Measurements from ENCODE around the gene CCNJL. TPM values are rescaled to one million over a fixed set of nuclear protein-coding genes. Genes with fewer than 3 reads are reported as not detected.

CCNJL gene
- polyA plus RNA-seq, 2 of the 4 experiments (the other 2 are of a cell fraction) = 7.4 to 16.2 TPM

GRCh38 chr5:160360310-160360709, 47.9 kb upstream of the CCNJL start (continued):
- TF ChIP-seq USF2 (IDR thresholded peaks at IDR 0.05) (no peak), POLR2AphosphoS2 (conservative IDR thresholded peaks at IDR 0.05; ENCODE audit: low read length) (no peak), SREBF2 (IDR thresholded peaks at IDR 0.05) (no peak), RNF2 (IDR thresholded peaks at IDR 0.05; ENCODE audit: borderline replicate concordance, low read depth) (no peak), MAZ (IDR thresholded peaks at IDR 0.05; ENCODE audit: borderline replicate concordance, low read depth, low read length) (no peak), HOXB5 (CRISPR knock-in tag; IDR thresholded peaks at IDR 0.05) (no peak)

GRCh38 chr5:160359816-160360215, 47.5 kb upstream of the CCNJL start:
- TF ChIP-seq HOXB13 (CRISPR knock-in tag; IDR thresholded peaks at IDR 0.05; ENCODE audit: low read depth) (no peak), TFCP2L1 (CRISPR knock-in tag; IDR thresholded peaks at IDR 0.05) (no peak), POLR2A (IDR thresholded peaks at IDR 0.05; ENCODE audit: low read length) (no peak), RFX5 (IDR thresholded peaks at IDR 0.05) (no peak), POLR2AphosphoS2 (conservative IDR thresholded peaks at IDR 0.05; ENCODE audit: low read length) (no peak), FOSL2 (IDR thresholded peaks at IDR 0.05) (no peak), FOSL2 (CRISPR knock-in tag; IDR thresholded peaks at IDR 0.05) (no peak), ZC3H11A (IDR thresholded peaks at IDR 0.05) (no peak), ZSCAN20 (CRISPR knock-in tag; IDR thresholded peaks at IDR 0.05) (no peak), MAX (IDR thresholded peaks at IDR 0.05) (no peak), CBX8 (IDR thresholded peaks at IDR 0.05) (no peak), MAFK (IDR thresholded peaks at IDR 0.05; ENCODE audit: partially characterized antibody) (no peak), TP53 (CRISPR knock-in tag; IDR thresholded peaks at IDR 0.05) (no peak)
- H3K4me2 ChIP-seq = no peak overlapping the region
- ChIA-PET POLR2A (no interaction called here), CTCF (interaction anchor here (1.5 to 2.9 kb wide), 3 partner anchors 14 to 161 kb away, joined by 3 to 17 read pairs (median 8); no protein-coding TSS in a partner anchor)
- FAIRE-seq = no peak
- H3K4me3 ChIP-seq = no peak overlapping the region
- no peaks in the 10 kb centered on the region for H3K9me3 ChIP-seq
- H3K4me1 ChIP-seq = no peaks in the 10 kb centered on the region
- no peak overlapping the region for H3K27ac ChIP-seq
- no peak for ATAC-seq
- DNase-seq (ENCODE audit: low read depth in 1 of 2, low spot score in 1 of 2) = no peak
- WGBS (ENCODE audit: missing lambda C conversion rate) = 57% methylated on average over 4 of the region's 4 CpGs

- no peak overlapping the region for H3K4me2 ChIP-seq
- no peak for TF ChIP-seq E2F6 (IDR thresholded peaks at IDR 0.05; ENCODE audit: borderline replicate concordance, low read depth)
- no peak for TF ChIP-seq JUNB (IDR thresholded peaks at IDR 0.05)
- TF ChIP-seq HDAC2 (IDR thresholded peaks at IDR 0.05) = no peak
- no peak for TF ChIP-seq PBX3 (IDR thresholded peaks at IDR 0.05)
- TF ChIP-seq EHF (CRISPR knock-in tag; IDR thresholded peaks at IDR 0.05) = no peak
- no peak for TF ChIP-seq HOXA7 (CRISPR knock-in tag; IDR thresholded peaks at IDR 0.05)
- TF ChIP-seq CBX2 (IDR thresholded peaks at IDR 0.05; ENCODE audit: borderline replicate concordance, low read depth) = no peak
- TF ChIP-seq ATOH8 (CRISPR knock-in tag; IDR thresholded peaks at IDR 0.05; ENCODE audit: low read depth) = no peak
- no peak for TF ChIP-seq FOSL2 (IDR thresholded peaks at IDR 0.05)
- TF ChIP-seq FOSL2 (CRISPR knock-in tag; IDR thresholded peaks at IDR 0.05) = no peak
- no peak for TF ChIP-seq KDM1A (IDR thresholded peaks at IDR 0.05; ENCODE audit: low read depth)
- no peak for TF ChIP-seq ESRRA (IDR thresholded peaks at IDR 0.05; ENCODE audit: borderline replicate concordance, low read length)
- no peak for TF ChIP-seq EHMT2 (IDR thresholded peaks at IDR 0.05; ENCODE audit: low read depth)
- TF ChIP-seq ZFP36 (IDR thresholded peaks at IDR 0.05; ENCODE audit: borderline replicate concordance, partially characterized antibody) = no peak
- no peak for TF ChIP-seq CBX8 (IDR thresholded peaks at IDR 0.05)
- TF ChIP-seq NFE2L2 (conservative IDR thresholded peaks at IDR 0.05; ENCODE audit: low read length) = no peak
- TF ChIP-seq BCL3 (IDR thresholded peaks at IDR 0.05) = no peak
- CTCF ChIA-PET = interaction anchor here (1.0 to 3.1 kb wide), 3 partner anchors 14 to 333 kb away, joined by 3 to 22 read pairs (median 4); no protein-coding TSS in a partner anchor
- no peak overlapping the region for H3K27ac ChIP-seq
- FAIRE-seq = no peak
- no peak for ATAC-seq
- no peaks in the 10 kb centered on the region for H3K9me3 ChIP-seq
- no peak overlapping the region for H3K4me3 ChIP-seq
- no peaks in the 10 kb centered on the region for H3K4me1 ChIP-seq
- DNase-seq (ENCODE audit: low read depth in 1 of 2, low spot score in 1 of 2) = no peak
- POLR2A ChIA-PET = no interaction called here
- WGBS (ENCODE audit: missing lambda C conversion rate) = 19% methylated on average over 1 of the region's 1 CpG
Observed at GRCh38 chr5:160359242-160359641, 46.9 kb upstream of the CCNJL start.

Data from A549 (cell line).